Measurements from ENCODE around the gene GSE1.

GSE1 gene

DNA sequence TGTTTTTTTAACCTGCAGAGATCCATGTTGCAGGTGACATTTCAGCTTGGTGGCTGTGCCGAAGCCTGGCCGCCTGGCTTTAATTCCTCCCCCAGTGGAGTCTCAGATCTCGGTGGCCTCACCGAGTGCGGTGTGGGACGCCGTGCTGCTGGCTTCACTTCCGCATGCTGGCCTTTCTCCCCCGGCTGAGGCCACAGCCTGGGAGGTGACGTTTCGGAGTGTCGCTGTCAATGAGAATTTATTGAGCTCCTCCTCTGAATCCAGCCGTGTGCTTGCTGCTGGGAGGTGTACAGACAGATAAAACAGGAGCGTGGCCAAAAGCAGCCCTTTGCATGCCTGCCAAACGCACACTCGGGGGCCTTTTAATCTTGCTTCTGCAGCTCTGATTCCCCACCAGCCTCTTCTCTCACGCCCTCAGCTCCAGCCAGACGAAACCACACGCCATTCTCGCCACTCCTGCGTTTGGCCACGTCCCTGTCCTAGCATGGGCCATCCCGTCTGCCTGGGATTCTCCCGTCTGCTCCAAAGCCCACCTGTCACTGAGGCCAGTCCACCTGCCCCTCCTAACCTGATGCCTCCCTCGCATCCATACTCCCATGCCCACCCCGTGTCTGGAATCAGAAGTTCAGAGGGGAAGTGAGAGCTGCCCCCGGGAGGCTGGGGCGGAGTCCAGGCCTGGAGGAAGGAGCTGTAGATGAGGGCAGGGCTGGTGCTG lies 3.6 kb downstream of the GSE1 start:
- Histone ChIP-seq H3K9ac (peak overlapping the region; percentile 53 to 85 (median 72); a peak in 20 of 22 replicates), H4K20me1 (peaks cover 58 to 87% (median 74%) of the 10 kb centered on the region in 11 experiments), H3K4me2 (peak overlapping the region; percentile 87 to 99 (median 98)), H3K27me3 (no peaks in the 10 kb centered on the region), H3K27ac (peak overlapping the region; percentile 6 to 80 (median 66); a peak in 18 of 22 replicates), H3K4me1 (peaks cover 52 to 85% (median 77%) of the 10 kb centered on the region in 10 experiments), H3K9me3 (replicated peaks in 1 of 11) (no peaks in the 10 kb centered on the region), H3K36me3 (peaks cover 0 to 27% (median 18%) of the 10 kb centered on the region in 11 experiments; a peak in 16 of 22 replicates), H3K4me3 (peak overlapping the region; percentile 36 to 69 (median 51); a peak in 19 of 20 replicates)
- TF ChIP-seq Cebpa-rat (IDR thresholded peaks at IDR 0.05), result no peak

DNA sequence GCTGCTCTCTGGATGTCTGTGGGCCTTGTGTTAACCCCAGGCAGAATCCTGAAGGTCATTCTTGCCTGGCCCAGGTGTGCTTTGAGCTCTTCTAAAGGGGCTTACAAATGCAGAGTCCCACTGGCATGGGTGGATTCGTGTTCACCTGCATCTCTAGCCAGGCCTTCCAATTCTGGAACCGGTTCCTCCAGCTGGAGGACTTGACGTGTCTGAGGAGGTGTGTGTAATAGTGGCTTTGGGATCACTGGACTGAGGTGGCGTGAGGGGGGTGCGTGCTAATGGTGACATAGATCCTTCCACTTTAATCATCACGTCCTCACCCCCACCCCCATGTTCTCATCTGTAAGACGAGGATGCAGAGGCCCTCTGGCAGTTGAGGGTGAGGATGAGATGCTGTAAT lies 4.8 kb downstream of the GSE1 start:
- Histone ChIP-seq H3K36me3 (peaks cover 0 to 33% (median 20%) of the 10 kb centered on the region in 11 experiments; a peak in 16 of 22 replicates), H3K4me3 (no peak overlapping the region), H3K27me3 (no peaks in the 10 kb centered on the region), H3K4me1 (peaks cover 55 to 89% (median 83%) of the 10 kb centered on the region in 10 experiments), H3K4me2 (peak overlapping the region; percentile 87 to 99 (median 98)), H3K9me3 (replicated peaks in 1 of 11) (no peaks in the 10 kb centered on the region), H3K9ac (peak overlapping the region in 5 of 11 experiments; percentile 6 to 85 (median 12); a peak in 6 of 22 replicates), H3K27ac (no peak overlapping the region; a peak in 2 of 22 replicates), H4K20me1 (peaks cover 70 to 91% (median 83%) of the 10 kb centered on the region in 11 experiments)
- TF ChIP-seq Cebpa-rat (IDR thresholded peaks at IDR 0.05), result no peak

DNA sequence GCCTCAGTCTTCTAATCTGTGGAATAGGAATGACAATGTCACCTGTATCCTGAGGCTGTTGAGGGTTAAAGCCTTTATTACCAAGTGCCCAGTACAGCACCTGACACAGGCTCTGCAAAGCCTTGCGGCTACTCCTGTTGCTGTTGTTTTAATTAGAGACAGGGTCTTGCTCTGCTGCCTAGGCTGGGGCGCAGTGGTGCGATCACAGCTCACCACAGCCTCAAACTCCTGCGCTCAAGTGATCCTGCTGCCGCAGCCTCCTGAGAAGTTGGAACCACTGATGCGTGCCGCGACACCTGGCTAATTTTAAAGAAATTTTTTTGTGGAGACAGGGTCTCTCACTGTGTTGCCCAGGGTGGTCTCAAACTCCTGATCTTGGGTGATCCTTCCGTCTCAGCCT lies 5.4 kb downstream of the GSE1 start:
- Histone ChIP-seq H3K4me3 (no peak overlapping the region), H4K20me1 (peaks cover 76 to 93% (median 87%) of the 10 kb centered on the region in 11 experiments), H3K27me3 (no peaks in the 10 kb centered on the region), H3K27ac (no peak overlapping the region; a peak in 1 of 22 replicates), H3K4me2 (peak overlapping the region; percentile 87 to 99 (median 98)), H3K4me1 (peaks cover 59 to 91% (median 88%) of the 10 kb centered on the region in 10 experiments), H3K36me3 (peaks cover 0 to 36% (median 20%) of the 10 kb centered on the region in 11 experiments; a peak in 16 of 22 replicates), H3K9me3 (replicated peaks in 1 of 11) (no peaks in the 10 kb centered on the region), H3K9ac (peak overlapping the region in 5 of 11 experiments; percentile 9 to 31 (median 19); a peak in 5 of 22 replicates)
- no peak for TF ChIP-seq Cebpa-rat (IDR thresholded peaks at IDR 0.05)

DNA sequence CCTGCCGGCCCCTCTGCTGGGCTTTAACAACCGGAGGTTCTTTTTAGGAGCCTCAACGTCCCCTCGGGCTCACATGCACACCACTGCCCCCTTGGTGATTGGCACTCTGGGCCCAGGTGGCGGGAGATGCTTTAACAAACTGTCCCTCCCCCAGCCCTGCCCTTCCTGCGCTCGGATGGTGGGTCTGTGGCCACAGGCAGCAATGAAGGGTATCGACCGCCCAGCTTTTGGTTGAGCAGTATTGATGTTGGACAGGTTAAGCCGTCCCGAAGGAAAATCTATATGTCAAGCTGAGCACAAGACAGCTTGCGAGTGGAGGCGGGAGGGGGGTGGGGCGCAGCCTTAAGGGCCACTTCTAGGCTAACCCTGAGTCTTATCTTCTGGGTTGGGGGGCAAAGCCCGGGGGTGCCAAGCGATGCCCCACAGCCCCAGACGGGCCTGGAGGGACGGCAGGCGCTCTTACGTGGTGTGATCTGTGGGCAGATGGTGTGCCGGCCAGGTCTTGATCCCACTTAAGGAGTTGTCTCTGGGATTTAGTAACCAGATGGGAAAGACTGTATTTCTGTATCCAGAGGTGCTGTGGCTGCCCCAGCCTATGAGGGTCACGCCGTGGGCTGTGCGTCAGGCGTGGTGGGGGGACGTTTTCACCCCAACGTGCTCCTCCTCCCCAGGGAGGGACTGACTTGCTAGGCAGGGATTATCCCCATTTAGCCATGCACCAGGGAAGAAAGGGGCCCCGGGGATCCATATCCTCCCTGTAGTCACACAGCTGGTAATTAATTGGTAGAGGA lies 6.2 kb downstream of the GSE1 start:
- peaks cover 59 to 98% (median 95%) of the 10 kb centered on the region in 10 experiments for H3K4me1 ChIP-seq
- no peaks in the 10 kb centered on the region for H3K27me3 ChIP-seq
- no peak for TF ChIP-seq Cebpa-rat (IDR thresholded peaks at IDR 0.05)
- H3K36me3 ChIP-seq, result peaks cover 0 to 43% (median 26%) of the 10 kb centered on the region in 11 experiments; a peak in 16 of 22 replicates
- H3K4me2 ChIP-seq, result peak overlapping the region; percentile 87 to 99 (median 98); a peak in 21 of 22 replicates
- H3K27ac ChIP-seq, result no peak overlapping the region
- H4K20me1 ChIP-seq, result peaks cover 83 to 100% (median 95%) of the 10 kb centered on the region in 11 experiments
- no peaks in the 10 kb centered on the region for H3K9me3 ChIP-seq (replicated peaks in 1 of 11)
- H3K9ac ChIP-seq, result peak overlapping the region in 4 of 11 experiments; percentile 22 to 38 (median 29); a peak in 5 of 22 replicates
- H3K4me3 ChIP-seq, result no peak overlapping the region

DNA sequence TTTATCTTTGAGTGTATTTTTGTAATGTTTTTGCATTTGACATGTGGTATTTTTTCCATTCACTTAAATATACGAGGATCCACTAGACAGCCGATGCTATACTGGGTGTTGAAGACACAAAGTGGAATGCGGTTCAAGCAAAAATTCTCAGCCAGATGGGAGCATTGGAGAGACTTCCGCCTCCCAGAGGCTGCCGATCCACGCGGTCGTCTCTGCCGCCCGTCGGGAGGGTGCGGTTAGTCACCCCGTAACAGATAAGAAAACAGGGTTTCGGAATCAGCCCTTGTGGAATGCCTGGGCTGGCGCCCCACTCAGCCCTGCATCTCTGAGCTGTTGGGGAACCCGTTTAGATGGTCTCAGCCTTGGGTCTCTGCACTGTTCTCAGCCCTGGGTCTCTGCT lies 7.3 kb downstream of the GSE1 start:
- H3K9ac ChIP-seq, result no peak overlapping the region
- no peak for TF ChIP-seq Cebpa-rat (IDR thresholded peaks at IDR 0.05)
- peaks cover 0 to 54% (median 35%) of the 10 kb centered on the region in 11 experiments; a peak in 17 of 22 replicates for H3K36me3 ChIP-seq
- no peak overlapping the region for H3K27ac ChIP-seq
- H3K4me1 ChIP-seq, result peaks cover 53 to 98% (median 95%) of the 10 kb centered on the region in 10 experiments
- H3K4me2 ChIP-seq, result peak overlapping the region in 2 of 11 experiments; percentile 49 to 98; a peak in 4 of 22 replicates
- H3K9me3 ChIP-seq (replicated peaks in 1 of 11), result no peaks in the 10 kb centered on the region
- H3K27me3 ChIP-seq, result no peaks in the 10 kb centered on the region
- H3K4me3 ChIP-seq, result no peak overlapping the region
- peaks cover 94 to 100% (median 95%) of the 10 kb centered on the region in 11 experiments for H4K20me1 ChIP-seq

DNA sequence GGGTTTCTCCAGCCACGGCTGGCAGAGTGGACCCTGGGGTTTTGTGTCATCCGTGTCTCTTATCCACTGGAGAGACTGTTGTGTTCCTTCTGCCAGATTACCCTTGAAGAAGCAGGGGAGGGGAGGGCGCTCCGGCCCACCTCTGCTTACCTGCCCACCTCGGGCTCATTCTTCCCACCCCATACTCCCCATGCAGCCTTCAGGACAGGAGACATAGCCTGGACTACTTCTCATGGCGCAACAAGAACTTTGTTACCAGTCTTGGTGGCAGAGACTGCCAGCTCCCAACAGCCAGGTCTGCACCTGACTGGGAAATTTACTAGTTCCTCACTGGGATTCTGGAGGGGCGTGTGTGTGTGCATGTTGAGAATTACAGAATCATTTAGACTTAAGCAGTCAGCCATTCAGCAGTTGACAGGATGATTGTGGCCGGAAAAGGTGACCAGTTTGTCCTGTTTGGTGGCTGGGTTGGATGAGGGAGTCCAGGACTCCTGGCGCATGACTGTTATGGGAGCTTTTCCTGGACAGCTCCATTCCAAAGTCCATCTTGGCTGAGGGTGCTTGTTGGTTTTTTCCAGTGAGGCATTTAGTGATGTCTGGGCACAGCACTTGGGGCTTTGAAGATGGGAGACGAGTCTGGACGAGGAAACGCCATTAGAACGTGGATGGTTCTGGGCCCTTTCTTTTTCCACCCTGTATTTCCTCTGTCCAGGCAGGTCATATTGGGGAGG lies 8.7 kb downstream of the GSE1 start:
- no peaks in the 10 kb centered on the region for H3K9me3 ChIP-seq (replicated peaks in 1 of 11)
- no peak overlapping the region for H3K9ac ChIP-seq
- H4K20me1 ChIP-seq, result peaks cover 98 to 100% (median 100%) of the 10 kb centered on the region in 11 experiments
- H3K4me1 ChIP-seq, result peaks cover 54 to 98% (median 95%) of the 10 kb centered on the region in 10 experiments
- peaks cover 0 to 57% (median 40%) of the 10 kb centered on the region in 11 experiments; a peak in 17 of 22 replicates for H3K36me3 ChIP-seq
- no peak overlapping the region for H3K27ac ChIP-seq
- no peak for TF ChIP-seq Cebpa-rat (IDR thresholded peaks at IDR 0.05)
- H3K27me3 ChIP-seq, result no peaks in the 10 kb centered on the region
- peak overlapping the region in 8 of 11 experiments; percentile 15 to 99 (median 50); a peak in 12 of 22 replicates for H3K4me2 ChIP-seq
- no peak overlapping the region for H3K4me3 ChIP-seq

- H3K9ac ChIP-seq, result no peak overlapping the region
- H3K4me3 ChIP-seq, result no peak overlapping the region
- H3K4me2 ChIP-seq, result peak overlapping the region in 9 of 11 experiments; percentile 15 to 99 (median 43); a peak in 17 of 22 replicates
- H3K4me1 ChIP-seq, result peaks cover 53 to 97% (median 95%) of the 10 kb centered on the region in 10 experiments
- no peak overlapping the region for H3K27ac ChIP-seq
- TF ChIP-seq Cebpa-rat (IDR thresholded peaks at IDR 0.05), result no peak
- peaks cover 97 to 100% (median 98%) of the 10 kb centered on the region in 11 experiments for H4K20me1 ChIP-seq
- no peaks in the 10 kb centered on the region for H3K27me3 ChIP-seq
- no peaks in the 10 kb centered on the region for H3K9me3 ChIP-seq (replicated peaks in 1 of 11)
- peaks cover 0 to 56% (median 40%) of the 10 kb centered on the region in 11 experiments; a peak in 17 of 22 replicates for H3K36me3 ChIP-seq
Observed at GRCh38 chr16:85622683-85623082, 9.6 kb downstream of the GSE1 start.

DNA sequence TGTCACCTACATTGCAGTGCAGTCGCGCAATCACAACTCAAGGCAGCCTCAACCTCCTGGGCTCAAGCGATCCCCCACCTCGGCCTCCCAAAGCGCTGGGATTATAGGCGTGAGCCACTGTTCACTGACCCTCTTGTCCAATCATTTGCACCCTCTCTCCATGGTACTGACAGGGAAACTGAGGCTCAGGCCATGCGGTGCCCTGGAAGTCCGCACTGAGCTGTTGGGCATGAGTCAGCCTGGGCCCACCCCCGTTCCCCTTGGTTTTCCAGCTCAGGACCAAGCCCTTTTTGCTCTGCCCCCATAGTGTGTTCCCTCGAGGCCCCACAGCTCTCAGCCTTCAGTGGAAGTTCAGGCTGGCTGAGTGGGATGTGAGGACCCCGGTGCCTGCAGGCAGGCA lies 10.1 kb downstream of the GSE1 start:
- H3K4me1 ChIP-seq, result peaks cover 53 to 97% (median 95%) of the 10 kb centered on the region in 10 experiments
- H3K4me2 ChIP-seq, result peak overlapping the region in 10 of 11 experiments; percentile 1 to 99 (median 42); a peak in 16 of 22 replicates
- no peaks in the 10 kb centered on the region for H3K9me3 ChIP-seq (replicated peaks in 1 of 11)
- H3K4me3 ChIP-seq, result no peak overlapping the region
- H3K27ac ChIP-seq, result no peak overlapping the region
- H4K20me1 ChIP-seq, result peaks cover 97 to 100% (median 98%) of the 10 kb centered on the region in 11 experiments
- H3K36me3 ChIP-seq, result peaks cover 0 to 51% (median 40%) of the 10 kb centered on the region in 11 experiments; a peak in 17 of 22 replicates
- TF ChIP-seq Cebpa-rat (IDR thresholded peaks at IDR 0.05), result no peak
- H3K27me3 ChIP-seq, result no peaks in the 10 kb centered on the region
- H3K9ac ChIP-seq, result no peak overlapping the region

Data from BLaER1 treated with 17β-estradiol and CSF1 and Interleukin-3, amounts not matched to agents 10 nM and 100 nM (cell line).